ENCODE measurements around the gene IL25.
"Not testable (repeated sequence)": the region's sequence is repeated elsewhere in the genome, so short reads cannot be mapped to it uniquely, and the experiment has no call there.

IL25 gene

GRCh38 chr14:23392613-23393012 lies 20.0 kb downstream of the IL25 start:
- no peak for DNase-seq

- DNase-seq: no peak
Observed at GRCh38 chr14:23396126-23396525, 23.5 kb downstream of the IL25 start.

- no peak for DNase-seq
Observed at GRCh38 chr14:23396781-23397407, 24.3 kb downstream of the IL25 start.

- no peak for DNase-seq
Observed at GRCh38 chr14:23398348-23398747, 25.7 kb downstream of the IL25 start.

- DNase-seq: no peak
Observed at GRCh38 chr14:23399136-23399535, 26.5 kb downstream of the IL25 start.

- DNase-seq: no peak
Observed at GRCh38 chr14:23399591-23399990, 27.0 kb downstream of the IL25 start.

GRCh38 chr14:23400496-23401149 lies 28.0 kb downstream of the IL25 start:
- not testable (repeated sequence) for DNase-seq

GRCh38 chr14:23401291-23401690 lies 28.7 kb downstream of the IL25 start:
- no peak for DNase-seq

GRCh38 chr14:23402296-23403138 lies 29.9 kb downstream of the IL25 start:
- DNase-seq: no peak

- DNase-seq: no peak
Observed at GRCh38 chr14:23403139-23403438, 30.5 kb downstream of the IL25 start.

GRCh38 chr14:23403908-23404307 lies 31.3 kb downstream of the IL25 start:
- no peak for DNase-seq

GRCh38 chr14:23404331-23404900 lies 31.8 kb downstream of the IL25 start:
- no peak for DNase-seq

GRCh38 chr14:23405096-23405495 lies 32.5 kb downstream of the IL25 start:
- DNase-seq: no peak

- DNase-seq: no peak
Observed at GRCh38 chr14:23405516-23406025, 33.0 kb downstream of the IL25 start.

- no peak for DNase-seq
Observed at GRCh38 chr14:23406244-23406643, 33.6 kb downstream of the IL25 start.

GRCh38 chr14:23406725-23407355 lies 34.2 kb downstream of the IL25 start:
- DNase-seq: no peak

- no peak for DNase-seq
Observed at GRCh38 chr14:23407516-23408306, 35.1 kb downstream of the IL25 start, which contains the start of gene MYH6. Gene MYH6, minus strand, starts transcription at chr14:23408273. Its CDS starts 1,050 bp downstream, at chr14:23407223.

GRCh38 chr14:23408307-23408630 lies 35.7 kb downstream of the IL25 start:
- DNase-seq: no peak

GRCh38 chr14:23409475-23409874 lies 36.9 kb downstream of the IL25 start:
- DNase-seq: peak; percentile 7

- no peak for DNase-seq
Observed at GRCh38 chr14:23409966-23410635, 37.5 kb downstream of the IL25 start.
